K562 (cell line): Measurements from ENCODE around the gene MET. TPM values are rescaled to one million over a fixed set of nuclear protein-coding genes. Genes with fewer than 3 reads are reported as not detected.

Experiments used
- ATAC-seq: fragments of 200-7000 bp; cut with Tn5 transposase; 3 replicates; pipeline ENCODE4 v1.9.1; 2020; ENCODE audit warnings: moderate library complexity
- BruUV-seq: library from RNA; stranded (reverse); fragments of 400-500 nt; replicated peaks from 2 replicates; lab custom pipeline; 2021; lab: Mats Ljungman, UMichigan
- CTCF ChIA-PET: fragments of 300-600 bp; formaldehyde crosslinking; extraction: SDS; loops from one replicate; lab custom pipeline; 2021; ENCODE audit warnings: low intra/inter-chr PET ratio; lab: Yijun Ruan, JAX
- POLR2A ChIA-PET: fragments of 300-600, 350-650 bp; sonication (Branson Sonifier 250); formaldehyde crosslinking; extraction: SDS; loops from one replicate; lab custom pipeline; 2021; ENCODE audit warnings: antibody characterized with exemption, inconsistent platforms; lab: Yijun Ruan, JAX
- DNase-seq, 4 experiments: peaks; one replicate each; pipeline versions ENCODE4 v3.0.0 to v3.0.0-alpha.2; 2011 to 2018; ENCODE audit warnings: low spot score in 3 of 4, mixed read lengths in 3 of 4; ENCODE audit errors: extremely low read depth in 1 of 4
- FAIRE-seq: peaks from 2 replicates; lab custom pipeline; 2011; peaks lifted over from hg19 to GRCh38; lab: Jason Lieb, UNC
- H2AFZ ChIP-seq: 2 replicates; pipeline ENCODE4 v1.6.0; 2011; ENCODE audit warnings: low read depth, low read length, control low read depth, inconsistent platforms
- H3K27ac ChIP-seq: fragments of 200-600 bp; 3 replicates; pipeline ENCODE4 v1.8.0; 2011; ENCODE audit warnings: low read depth, mild to moderate bottlenecking, control low read depth, inconsistent platforms, low read length, moderate library complexity, mixed read lengths; ENCODE audit errors: extremely low read depth
- H3K27me3 ChIP-seq, 2 experiments: fragments of 300-600 bp in 1 of 2; 2 replicates in 1 of 2; 3 replicates in 1 of 2; pipeline versions ENCODE4 v1.6.0 to v1.8.0; 2011; ENCODE audit warnings: inconsistent platforms in 2 of 2, low read length in 2 of 2, mild to moderate bottlenecking in 1 of 2, mixed read lengths in 1 of 2, moderate library complexity in 1 of 2; ENCODE audit not compliant: control insufficient read depth in 2 of 2, insufficient read depth in 2 of 2
- H3K36me3 ChIP-seq: fragments of 300-600 bp; 3 replicates; pipeline ENCODE4 v1.8.0; 2011; ENCODE audit warnings: mild to moderate bottlenecking, low read length, inconsistent platforms; ENCODE audit not compliant: control insufficient read depth, insufficient read depth
- H3K4me1 ChIP-seq, 2 experiments: fragments of 200-600 bp in 1 of 2; replicated peaks in 1 of 2; 2 replicates in 1 of 2; 3 replicates in 1 of 2; pipeline versions ENCODE4 v1.5.1 to v1.8.0; 2011; ENCODE audit warnings: inconsistent platforms in 2 of 2, low read length in 2 of 2, mild to moderate bottlenecking in 1 of 2, mixed read lengths in 1 of 2, moderate library complexity in 1 of 2; ENCODE audit not compliant: control insufficient read depth in 2 of 2, insufficient read depth in 2 of 2
- H3K4me2 ChIP-seq: 2 replicates; pipeline ENCODE4 v1.6.1; 2011; ENCODE audit warnings: low read length, control low read depth, inconsistent platforms, mixed read lengths; ENCODE audit not compliant: insufficient read depth
- H3K4me3 ChIP-seq: fragments of 200-600 bp; sonication (generic), shearing (Covaris generic); 2 replicates; pipeline ENCODE4 v1.5.1; 2016; ENCODE audit warnings: control low read depth, inconsistent platforms
- H3K79me2 ChIP-seq: fragments of 200-600 bp; 3 replicates; pipeline ENCODE4 v1.8.0; 2011; ENCODE audit warnings: low read length, inconsistent platforms; ENCODE audit not compliant: control insufficient read depth, insufficient read depth
- H3K9ac ChIP-seq, 2 experiments: 2 replicates each; pipeline versions ENCODE4 v1.6.0 to v1.6.1; 2011; ENCODE audit warnings: low read depth in 2 of 2, low read length in 2 of 2, control low read depth in 1 of 2, inconsistent platforms in 1 of 2, mild to moderate bottlenecking in 1 of 2, mixed read lengths in 1 of 2; ENCODE audit not compliant: insufficient read depth in 1 of 2
- H3K9me1 ChIP-seq: one replicate; pipeline ENCODE4 v1.6.0; 2011; ENCODE audit warnings: inconsistent platforms, mild to moderate bottlenecking, low read length, moderate library complexity; ENCODE audit not compliant: control insufficient read depth, insufficient read depth
- H3K9me3 ChIP-seq: replicated peaks from 2 replicates; pipeline ENCODE4 v1.5.1; 2011; ENCODE audit warnings: low read depth, low read length, inconsistent platforms; ENCODE audit not compliant: control insufficient read depth, insufficient read depth
- H4K20me1 ChIP-seq: replicated peaks from 2 replicates; pipeline ENCODE4 v1.6.1; 2011; ENCODE audit warnings: low read length, inconsistent platforms, mixed read lengths; ENCODE audit not compliant: control insufficient read depth, insufficient read depth
- CXXC5 ChIP-seq: fragments of 250-450 bp; sonication (Bioruptor Pico); IDR thresholded peaks from 2 replicates; pipeline ENCODE4 v1.8.0; 2022; ENCODE audit warnings: inconsistent platforms, mild to moderate bottlenecking, moderate library complexity
- KDM1A ChIP-seq, 2 experiments: fragments of 450-650 bp; IDR thresholded peaks; 2 replicates each; pipeline ENCODE4 v1.6.1; 2016; ENCODE audit warnings: mild to moderate bottlenecking in 2 of 2
- NELFE ChIP-seq: IDR thresholded peaks from 2 replicates; pipeline ENCODE4 v1.6.1; 2011; ENCODE audit warnings: mild to moderate bottlenecking; ENCODE audit not compliant: insufficient read depth, insufficient read length
- ZNF124 ChIP-seq: sonication (generic); formaldehyde crosslinking; IDR thresholded peaks from 2 replicates; pipeline ENCODE4 v1.8.1; 2022; ENCODE audit warnings: missing genetic modification reagents
- ZNF354B ChIP-seq: fragments of 250-450 bp; sonication (Bioruptor Pico); IDR thresholded peaks from 2 replicates; pipeline ENCODE4 v1.4.0; 2020
- ZNF444 ChIP-seq: fragments of 250-450 bp; sonication (Bioruptor Pico); IDR thresholded peaks from 2 replicates; pipeline ENCODE4 v1.4.0; 2020; ENCODE audit warnings: mild to moderate bottlenecking, moderate library complexity
- WGBS: fragments of 100-300 bp; shearing (Covaris generic); methylation state at CpG from one replicate; pipeline ENCODE4 v1.1.6; 2016; ENCODE audit warnings: low coverage, mixed read lengths; ENCODE audit not compliant: insufficient coverage; ENCODE audit errors: missing lambda C conversion rate; 5-methylcytosine and 5-hydroxymethylcytosine counted together
- in situ Hi-C: fragments of 300-500 bp; cut with MboI; formaldehyde crosslinking; loops from 4 replicates; pipeline ENCODE4 v1.15.0; 2018; ENCODE audit warnings: inconsistent platforms, mixed read lengths
- intact Hi-C: fragments of 100-400 bp; cut with micrococcal nuclease; formaldehyde crosslinking; loops from 2 replicates; pipeline ENCODE4 v1.14.2; 2022
- polyA plus RNA-seq, 8 experiments: library from polyadenylated mRNA; depleted of rRNA in 4 of 8; stranded (reverse) in 5 of 8; unstranded in 3 of 8; fragments of >200 nt; fragmentation: Nextera tagmentation in 2 of 8; fragmentation: Illumina TruSeq in 1 of 8; extraction: Ambion mirVana in 2 of 8; extraction: Trizol in 1 of 8; gene quantifications; 2 replicates each; pipeline versions ENCODE4 v1.2.1 to v1.2.3, GENCODE V29; 2011 to 2014; ENCODE audit warnings: inconsistent platforms in 1 of 8, missing spikeins in 1 of 8
- total RNA-seq, 7 experiments: library from RNA; depleted of rRNA in 6 of 7; stranded (reverse); fragments of >200 nt in 6 of 7; fragmentation: Illumina TruSeq in 2 of 7; extraction: Trizol in 2 of 7; gene quantifications; 2 replicates each; pipeline versions ENCODE4 v1.2.1 to v1.2.3, GENCODE V29; 2011 to 2021; ENCODE audit warnings: low replicate concordance in 1 of 7
- TF ChIP-seq, protein P1 (sequence below): sonication (generic); formaldehyde crosslinking; IDR thresholded peaks from 2 replicates; pipeline ENCODE4 v1.8.0; 2022; ENCODE audit warnings: mild to moderate bottlenecking, missing genetic modification reagents

Gene MET
- total and polyA plus RNA-seq, 9 of the 15 experiments (the other 6 are each of a cell fraction or from before 2014, with no cell fraction given) = 0.84 to 2.4 (median 1.1) TPM

GRCh38 chr7:116708248-116708647, 36.3 kb downstream of the MET start:
- Histone ChIP-seq H3K9ac (no peak overlapping the region), H3K79me2 (no peaks in the 10 kb centered on the region), H3K4me3 (no peak overlapping the region), H3K4me2 (no peak overlapping the region), H3K9me3 (no peaks in the 10 kb centered on the region), H3K4me1 (peaks cover 0 to 6% of the 10 kb centered on the region in 2 experiments; a peak in 3 of 5 replicates), H3K27ac (no peak overlapping the region), H3K36me3 (no peaks in the 10 kb centered on the region), H4K20me1 (no peaks in the 10 kb centered on the region), H3K9me1 (no peaks in the 10 kb centered on the region), H2AFZ (no peak overlapping the region), H3K27me3 (peaks cover 4 to 5% of the 10 kb centered on the region in 2 experiments; a peak in 4 of 5 replicates)
- no peak for FAIRE-seq
- ChIA-PET POLR2A (interaction anchor here (0.8 to 1.4 kb wide), 2 partner anchors 10 to 16 kb away, joined by 4 to 5 read pairs; no protein-coding TSS in a partner anchor), CTCF (no interaction called here)
- no peak for ATAC-seq
- intact Hi-C loops (no loop called here), in situ Hi-C loops (no loop called here)
- TF ChIP-seq CXXC5 (CRISPR knock-in tag) = no peak
- TF ChIP-seq ZNF444 (CRISPR knock-in tag) = no peak
- no peak for TF ChIP-seq ZNF124 (CRISPR knock-in tag)
- no peak for TF ChIP-seq NELFE
- no peak for TF ChIP-seq ZNF354B (CRISPR knock-in tag)
- TF ChIP-seq, protein P1, sequence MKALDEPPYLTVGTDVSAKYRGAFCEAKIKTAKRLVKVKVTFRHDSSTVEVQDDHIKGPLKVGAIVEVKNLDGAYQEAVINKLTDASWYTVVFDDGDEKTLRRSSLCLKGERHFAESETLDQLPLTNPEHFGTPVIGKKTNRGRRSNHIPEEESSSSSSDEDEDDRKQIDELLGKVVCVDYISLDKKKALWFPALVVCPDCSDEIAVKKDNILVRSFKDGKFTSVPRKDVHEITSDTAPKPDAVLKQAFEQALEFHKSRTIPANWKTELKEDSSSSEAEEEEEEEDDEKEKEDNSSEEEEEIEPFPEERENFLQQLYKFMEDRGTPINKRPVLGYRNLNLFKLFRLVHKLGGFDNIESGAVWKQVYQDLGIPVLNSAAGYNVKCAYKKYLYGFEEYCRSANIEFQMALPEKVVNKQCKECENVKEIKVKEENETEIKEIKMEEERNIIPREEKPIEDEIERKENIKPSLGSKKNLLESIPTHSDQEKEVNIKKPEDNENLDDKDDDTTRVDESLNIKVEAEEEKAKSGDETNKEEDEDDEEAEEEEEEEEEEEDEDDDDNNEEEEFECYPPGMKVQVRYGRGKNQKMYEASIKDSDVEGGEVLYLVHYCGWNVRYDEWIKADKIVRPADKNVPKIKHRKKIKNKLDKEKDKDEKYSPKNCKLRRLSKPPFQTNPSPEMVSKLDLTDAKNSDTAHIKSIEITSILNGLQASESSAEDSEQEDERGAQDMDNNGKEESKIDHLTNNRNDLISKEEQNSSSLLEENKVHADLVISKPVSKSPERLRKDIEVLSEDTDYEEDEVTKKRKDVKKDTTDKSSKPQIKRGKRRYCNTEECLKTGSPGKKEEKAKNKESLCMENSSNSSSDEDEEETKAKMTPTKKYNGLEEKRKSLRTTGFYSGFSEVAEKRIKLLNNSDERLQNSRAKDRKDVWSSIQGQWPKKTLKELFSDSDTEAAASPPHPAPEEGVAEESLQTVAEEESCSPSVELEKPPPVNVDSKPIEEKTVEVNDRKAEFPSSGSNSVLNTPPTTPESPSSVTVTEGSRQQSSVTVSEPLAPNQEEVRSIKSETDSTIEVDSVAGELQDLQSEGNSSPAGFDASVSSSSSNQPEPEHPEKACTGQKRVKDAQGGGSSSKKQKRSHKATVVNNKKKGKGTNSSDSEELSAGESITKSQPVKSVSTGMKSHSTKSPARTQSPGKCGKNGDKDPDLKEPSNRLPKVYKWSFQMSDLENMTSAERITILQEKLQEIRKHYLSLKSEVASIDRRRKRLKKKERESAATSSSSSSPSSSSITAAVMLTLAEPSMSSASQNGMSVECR (CRISPR knock-in tag) = no peak
- no peak for TF ChIP-seq KDM1A (IDR thresholded peaks at IDR 0.05)
- BruUV-seq = no TSS peak
- 0% methylated on average over 1 of the region's 1 CpG for WGBS
- DNase-seq = no peak
